ENCODE results near the gene MLLT6. TPM values are rescaled to one million over a fixed set of nuclear protein-coding genes. Genes with fewer than 3 reads are reported as not detected.

Gene MLLT6
- total RNA-seq, 4 donors from 2014 or later, result 69.2 to 297 (median 190) TPM

GRCh38 chr17:38674014-38674748, 30.9 kb upstream of the MLLT6 start:
- DNase-seq, result peak; percentile 18 to 59 (median 57)
- no peaks in the 10 kb centered on the region for H3K9me3 ChIP-seq
- peaks cover 0 to 43% of the 10 kb centered on the region in 2 donors for H3K27me3 ChIP-seq
- H3K4me1 ChIP-seq, result peaks cover 8 to 38% (median 18%) of the 10 kb centered on the region in 4 donors
- peak overlapping the region in 2 of 4 donors; percentile 20 to 65 for H3K27ac ChIP-seq
- peak overlapping the region; percentile 35 to 79 (median 70) for H3K4me3 ChIP-seq
- peak in 1 of 6 experiments; percentile 0 for TF ChIP-seq CTCF (IDR thresholded peaks at IDR 0.05)
- no peak for TF ChIP-seq POLR2A (IDR thresholded peaks at IDR 0.05)
- no peaks in the 10 kb centered on the region for H3K36me3 ChIP-seq

- Histone ChIP-seq H3K9me3 (no peaks in the 10 kb centered on the region), H3K4me3 (peak within 1 kb of the TSS; percentile 35 to 79 (median 70)), H3K27me3 (peaks cover 0 to 42% of the 10 kb centered on the region in 2 donors), H3K36me3 (no peaks in the 10 kb centered on the region), H3K4me1 (peaks cover 8 to 38% (median 18%) of the 10 kb centered on the region in 4 donors), H3K27ac (peak within 1 kb of the TSS in 2 of 4 donors; percentile 20 to 65)
- peak; percentile 86 to 92 (median 90) for DNase-seq
- TF ChIP-seq POLR2A (IDR thresholded peaks at IDR 0.05) (no peak), CTCF (IDR thresholded peaks at IDR 0.05) (peak in 1 of 6 experiments; percentile 0)
These were observed 30.1 kb upstream of the MLLT6 start, which contains the start of gene EPOP for GRCh38 chr17:38674749-38675615. Gene EPOP, minus strand, starts transcription at chr17:38674957. Its CDS starts 462 bp downstream, at chr17:38674495.

- DNase-seq, result peak; percentile 77 to 92 (median 88)
- TF ChIP-seq CTCF (IDR thresholded peaks at IDR 0.05) (peak; percentile 91 to 98 (median 96)), POLR2A (IDR thresholded peaks at IDR 0.05) (no peak)
- H3K27ac ChIP-seq, result no peak overlapping the region
- no peaks in the 10 kb centered on the region for H3K36me3 ChIP-seq
- H3K4me1 ChIP-seq, result peaks cover 8 to 35% (median 18%) of the 10 kb centered on the region in 4 donors
- no peak overlapping the region for H3K4me3 ChIP-seq
- H3K27me3 ChIP-seq, result peaks cover 0 to 26% of the 10 kb centered on the region in 2 donors
- no peaks in the 10 kb centered on the region for H3K9me3 ChIP-seq
These were observed 28.2 kb upstream of the MLLT6 start for GRCh38 chr17:38676706-38677504.

- no peaks in the 10 kb centered on the region for H3K9me3 ChIP-seq
- DNase-seq, result no peak
- no peaks in the 10 kb centered on the region for H3K36me3 ChIP-seq
- TF ChIP-seq POLR2A (IDR thresholded peaks at IDR 0.05) (no peak), CTCF (IDR thresholded peaks at IDR 0.05) (no peak)
- H3K4me1 ChIP-seq, result peaks cover 8 to 28% (median 18%) of the 10 kb centered on the region in 4 donors
- peaks cover 0 to 19% of the 10 kb centered on the region in 2 donors for H3K27me3 ChIP-seq
- H3K27ac ChIP-seq, result no peak overlapping the region
- no peak overlapping the region for H3K4me3 ChIP-seq
These were observed 27.3 kb upstream of the MLLT6 start for GRCh38 chr17:38677819-38678218.

- Histone ChIP-seq H3K27me3 (no peaks in the 10 kb centered on the region), H3K4me1 (peaks cover 0 to 4% (median 0%) of the 10 kb centered on the region in 4 donors), H3K27ac (no peak overlapping the region), H3K9me3 (no peaks in the 10 kb centered on the region), H3K4me3 (no peak overlapping the region), H3K36me3 (no peaks in the 10 kb centered on the region)
- no peak for DNase-seq
- TF ChIP-seq CTCF (IDR thresholded peaks at IDR 0.05) (no peak), POLR2A (IDR thresholded peaks at IDR 0.05) (no peak)
These were observed 24.0 kb upstream of the MLLT6 start for GRCh38 chr17:38681096-38681495.
